Skeletal muscle tissue (tissue), 4 donors: ENCODE data around the gene LOX. TPM values are rescaled to one million over a fixed set of nuclear protein-coding genes. Genes with fewer than 3 reads are reported as not detected.

ENCODE experiments used
- H3K27ac ChIP-seq: one replicate; pipeline ENCODE4 v1.7.0; 2013; ENCODE audit warnings: mild to moderate bottlenecking, low read depth, low read length, inconsistent platforms
- H3K27me3 ChIP-seq, 3 donors: one replicate each; pipeline ENCODE4 v1.7.0; 2013; ENCODE audit warnings: low read length in 3 of 3; ENCODE audit not compliant: control insufficient read depth in 3 of 3, insufficient read depth in 3 of 3
- H3K36me3 ChIP-seq, 3 donors: one replicate each; pipeline ENCODE4 v1.7.0; 2013; ENCODE audit warnings: low read length in 3 of 3; ENCODE audit not compliant: control insufficient read depth in 3 of 3, insufficient read depth in 3 of 3
- H3K4me1 ChIP-seq, 3 donors: one replicate each; pipeline ENCODE4 v1.7.0; 2013; ENCODE audit warnings: low read length in 3 of 3, mild to moderate bottlenecking in 3 of 3; ENCODE audit not compliant: control insufficient read depth in 3 of 3, insufficient read depth in 3 of 3
- H3K4me3 ChIP-seq, 3 donors: one replicate each; pipeline ENCODE4 v1.7.0; 2013; ENCODE audit warnings: low read length in 3 of 3
- H3K9ac ChIP-seq, 3 donors: one replicate each; pipeline ENCODE4 v1.7.0; 2013; ENCODE audit warnings: low read length in 3 of 3, mild to moderate bottlenecking in 3 of 3, moderate library complexity in 2 of 3, low read depth in 1 of 3
- H3K9me3 ChIP-seq, 3 donors: one replicate each; pipeline ENCODE4 v1.7.0; 2013; ENCODE audit warnings: low read length in 3 of 3; ENCODE audit not compliant: control insufficient read depth in 3 of 3
- total RNA-seq: library from RNA; depleted of rRNA; stranded (reverse); fragments of >200 nt; gene quantifications from one replicate; pipeline ENCODE4 v1.2.3, GENCODE V29; 2014
- donor health status: Osteomylitis.

LOX gene, protein sequence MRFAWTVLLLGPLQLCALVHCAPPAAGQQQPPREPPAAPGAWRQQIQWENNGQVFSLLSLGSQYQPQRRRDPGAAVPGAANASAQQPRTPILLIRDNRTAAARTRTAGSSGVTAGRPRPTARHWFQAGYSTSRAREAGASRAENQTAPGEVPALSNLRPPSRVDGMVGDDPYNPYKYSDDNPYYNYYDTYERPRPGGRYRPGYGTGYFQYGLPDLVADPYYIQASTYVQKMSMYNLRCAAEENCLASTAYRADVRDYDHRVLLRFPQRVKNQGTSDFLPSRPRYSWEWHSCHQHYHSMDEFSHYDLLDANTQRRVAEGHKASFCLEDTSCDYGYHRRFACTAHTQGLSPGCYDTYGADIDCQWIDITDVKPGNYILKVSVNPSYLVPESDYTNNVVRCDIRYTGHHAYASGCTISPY
- total RNA-seq, result 50.1 TPM

DNA sequence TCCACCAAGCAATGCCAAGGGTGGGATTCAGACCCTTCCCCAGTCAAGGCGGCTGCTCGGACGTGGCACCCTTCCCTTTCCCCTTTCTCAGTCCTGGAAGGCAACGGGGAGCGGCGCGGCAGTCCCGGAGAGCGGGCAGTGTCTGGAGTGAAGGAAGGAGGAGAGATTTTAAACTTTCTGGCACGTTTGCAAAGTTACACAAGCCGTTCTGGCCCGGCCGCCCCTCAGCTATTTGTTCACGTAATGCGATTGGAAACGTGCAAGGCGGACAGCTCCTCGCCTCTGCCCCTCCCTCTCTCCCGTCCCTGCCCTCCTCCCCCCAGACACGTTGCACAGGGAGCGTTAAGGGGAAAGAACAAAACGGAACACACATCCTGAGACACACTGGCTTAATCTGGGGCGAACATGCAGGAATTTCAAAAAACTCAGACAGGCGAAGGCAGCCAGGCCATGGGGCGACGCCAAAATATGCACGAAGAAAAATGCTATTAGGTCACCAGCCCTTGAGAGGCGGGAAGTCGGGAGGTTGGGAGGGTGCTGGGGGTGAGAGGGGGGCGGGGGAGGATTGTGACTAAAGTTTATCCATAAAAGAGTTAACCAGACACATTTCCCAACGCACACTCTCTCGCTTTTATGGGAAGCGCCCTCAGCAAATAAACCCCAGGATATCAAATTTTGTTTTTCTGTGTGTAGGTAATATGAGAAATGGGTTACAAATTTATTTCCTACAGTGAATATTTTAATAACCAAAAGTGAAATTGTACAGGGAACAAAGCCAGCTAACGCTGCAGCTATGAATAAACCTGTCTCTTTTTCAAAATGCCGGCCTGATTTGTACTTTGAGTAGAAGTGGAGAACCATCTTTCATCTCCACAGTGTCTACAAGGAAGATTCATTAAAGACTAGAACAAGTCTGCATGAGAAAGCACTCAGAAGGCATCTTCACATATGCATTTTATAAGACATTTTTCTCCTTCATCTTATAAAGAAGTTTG, at the start of gene LOX:
LOX (minus strand) TSS at position 144 of the 995 bp plus-strand sequence. CDS start 274 bp downstream, outside the sequence.
- H3K9ac ChIP-seq, result peak within 1 kb of the TSS; percentile 63 to 71 (median 64)
- H3K36me3 ChIP-seq, result no peaks in the 10 kb centered on the region
- peak within 1 kb of the TSS; percentile 71 for H3K27ac ChIP-seq
- H3K9me3 ChIP-seq, result no peaks in the 10 kb centered on the region
- peak within 1 kb of the TSS; percentile 76 to 91 (median 84) for H3K4me3 ChIP-seq
- H3K27me3 ChIP-seq, result peaks cover 9 to 16% (median 16%) of the 10 kb centered on the region in 3 donors
- peaks cover 15 to 18% (median 15%) of the 10 kb centered on the region in 3 donors for H3K4me1 ChIP-seq

DNA sequence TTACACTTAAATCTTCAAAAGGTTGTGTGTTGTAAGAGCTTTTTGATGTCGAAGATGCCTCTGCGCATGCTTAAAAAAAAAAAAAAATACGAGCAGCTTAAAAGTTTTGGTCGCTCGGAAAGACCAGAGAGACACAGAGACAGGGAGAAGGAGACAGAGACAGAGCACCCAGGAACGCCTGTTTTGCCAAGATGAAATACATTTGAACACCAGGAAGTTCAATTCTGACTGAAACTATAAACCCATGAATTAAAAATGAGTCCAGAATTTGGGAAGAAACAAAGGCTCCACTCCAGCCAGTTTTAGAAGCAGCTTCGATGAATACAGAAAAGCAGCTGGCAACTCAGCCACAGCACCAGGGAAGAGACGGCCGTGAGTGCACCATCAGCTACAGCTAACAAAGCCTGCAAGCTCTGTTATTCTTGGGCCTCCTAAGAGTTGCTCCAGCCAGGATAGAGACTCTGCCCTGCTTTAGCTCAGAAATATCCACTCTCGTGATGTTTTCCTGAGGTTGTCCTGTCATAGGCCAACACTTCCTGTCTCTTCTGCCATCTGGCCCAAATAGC, 48.8 kb upstream of the LOX start:
- Histone ChIP-seq H3K36me3 (no peaks in the 10 kb centered on the region), H3K9ac (no peak overlapping the region), H3K4me3 (no peak overlapping the region), H3K9me3 (no peaks in the 10 kb centered on the region), H3K27ac (peak overlapping the region; percentile 32), H3K27me3 (no peaks in the 10 kb centered on the region), H3K4me1 (no peaks in the 10 kb centered on the region)

DNA sequence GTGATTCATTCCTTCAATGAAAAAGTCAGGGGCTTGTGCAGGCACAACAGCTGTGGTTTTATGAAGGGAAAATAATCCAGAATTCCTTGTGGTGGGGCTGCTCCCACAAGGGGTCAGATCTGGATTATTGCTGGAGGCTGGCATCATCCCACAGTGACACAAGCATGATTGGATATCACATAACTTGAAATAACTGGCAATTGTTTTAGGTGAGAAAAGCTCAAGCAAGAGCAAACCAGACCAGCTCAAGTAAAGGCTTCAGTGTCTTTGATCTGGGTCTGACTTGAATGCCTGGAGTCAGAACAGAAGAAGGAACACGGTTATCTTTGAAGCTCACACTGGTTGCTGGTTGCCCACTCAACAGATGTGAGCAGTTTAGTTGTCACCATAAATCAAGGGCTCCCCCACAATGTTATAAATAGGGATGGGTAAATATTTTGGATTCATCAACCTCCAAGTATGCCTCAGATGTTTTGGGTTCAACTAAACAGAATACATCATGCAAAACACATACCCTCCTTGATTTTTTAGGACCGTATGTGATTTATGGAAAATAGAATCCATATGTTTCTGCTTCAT, 48.2 kb upstream of the LOX start:
- no peaks in the 10 kb centered on the region for H3K4me1 ChIP-seq
- no peaks in the 10 kb centered on the region for H3K9me3 ChIP-seq
- H3K27ac ChIP-seq, result peak overlapping the region; percentile 32
- H3K27me3 ChIP-seq, result no peaks in the 10 kb centered on the region
- no peak overlapping the region for H3K9ac ChIP-seq
- no peak overlapping the region for H3K4me3 ChIP-seq
- H3K36me3 ChIP-seq, result no peaks in the 10 kb centered on the region

DNA sequence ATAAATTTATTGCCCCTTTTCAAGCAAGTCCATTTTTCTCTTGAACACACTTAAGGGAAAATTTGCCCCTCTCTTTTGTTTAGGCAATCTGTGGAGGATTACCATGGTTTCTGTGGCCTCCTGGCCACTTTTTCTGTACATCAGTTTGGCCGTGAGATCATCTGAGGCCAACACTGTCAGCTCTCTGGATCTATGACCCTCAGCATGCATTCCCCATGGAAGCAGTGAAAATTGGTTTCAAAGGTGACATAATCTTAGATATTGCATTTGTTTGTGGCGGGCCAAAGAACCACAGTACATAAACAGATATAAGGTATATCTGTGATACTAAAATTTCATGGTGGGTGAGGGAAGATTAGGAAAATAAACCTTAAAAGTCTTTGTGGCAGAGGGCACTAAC, 46.7 kb upstream of the LOX start:
- no peak overlapping the region for H3K4me3 ChIP-seq
- H3K4me1 ChIP-seq, result no peaks in the 10 kb centered on the region
- no peaks in the 10 kb centered on the region for H3K36me3 ChIP-seq
- H3K27ac ChIP-seq, result no peak overlapping the region
- H3K9ac ChIP-seq, result no peak overlapping the region
- H3K9me3 ChIP-seq, result no peaks in the 10 kb centered on the region
- no peaks in the 10 kb centered on the region for H3K27me3 ChIP-seq

DNA sequence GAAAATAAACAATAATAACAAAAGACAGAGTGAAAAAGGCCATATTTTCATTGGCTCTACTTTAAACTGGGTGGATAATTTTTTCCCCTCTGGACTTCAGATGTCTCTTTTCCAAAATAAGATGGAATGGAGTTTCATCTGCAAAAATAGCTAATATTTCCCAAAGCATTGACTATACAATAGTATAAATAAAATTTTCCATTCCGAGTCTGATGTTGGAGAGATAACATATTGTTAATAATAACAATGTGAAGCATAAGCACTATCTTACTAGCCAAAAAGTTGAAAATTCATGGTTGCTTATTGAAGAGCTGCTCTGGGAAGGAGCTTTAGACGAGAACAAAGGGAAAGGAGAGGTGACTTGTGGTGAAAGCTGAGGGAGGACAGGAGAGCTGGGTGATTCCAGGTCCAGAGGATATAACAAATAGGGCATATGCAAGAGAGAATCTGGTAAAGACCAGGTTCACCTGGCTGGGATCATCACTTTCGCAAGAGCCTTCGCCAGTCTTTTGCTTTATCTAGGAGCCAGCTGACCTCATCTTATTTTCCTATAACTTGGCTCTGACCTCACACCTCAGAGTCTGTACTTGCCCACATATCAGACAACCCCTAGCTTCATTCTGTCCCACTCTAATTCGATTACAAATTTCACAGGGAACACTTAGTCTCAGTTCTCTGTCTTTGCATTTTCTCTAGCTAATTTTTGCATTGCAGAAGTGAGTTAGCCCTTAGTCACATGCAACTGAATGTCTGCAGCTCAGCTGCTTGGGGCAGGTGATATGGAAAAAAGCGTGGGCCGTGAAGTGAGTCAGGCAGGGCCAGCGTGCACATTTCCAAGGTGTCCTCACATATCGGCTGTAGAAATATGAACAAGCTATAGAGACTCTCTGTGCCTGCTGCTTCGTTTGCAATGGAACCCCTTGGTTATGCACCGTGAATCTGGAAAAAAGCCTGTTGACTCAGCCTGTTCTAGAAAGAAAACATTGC, 43.7 kb upstream of the LOX start:
- no peaks in the 10 kb centered on the region for H3K9me3 ChIP-seq
- H3K9ac ChIP-seq, result no peak overlapping the region
- no peaks in the 10 kb centered on the region for H3K27me3 ChIP-seq
- no peaks in the 10 kb centered on the region for H3K36me3 ChIP-seq
- no peaks in the 10 kb centered on the region for H3K4me1 ChIP-seq
- H3K4me3 ChIP-seq, result no peak overlapping the region
- H3K27ac ChIP-seq, result no peak overlapping the region

DNA sequence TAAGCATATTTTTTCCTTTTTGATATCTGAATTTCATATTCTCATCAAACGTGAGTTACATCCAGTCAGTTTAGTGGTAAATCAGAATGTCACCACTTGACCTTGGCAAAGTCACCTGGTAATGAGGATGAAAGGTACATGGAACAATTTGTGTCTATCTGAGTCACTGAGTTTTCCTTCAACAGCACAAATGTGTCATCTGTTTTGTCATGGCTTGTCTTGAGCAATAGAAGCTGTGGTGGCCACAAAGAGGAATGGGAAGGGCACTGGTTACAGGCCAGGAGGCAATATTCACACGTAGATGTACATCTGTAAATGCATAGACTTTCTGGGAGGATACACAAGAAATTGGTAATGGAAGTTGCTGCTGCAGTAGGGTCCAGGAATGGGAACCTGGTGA, 42.9 kb upstream of the LOX start:
- Histone ChIP-seq H3K27ac (no peak overlapping the region), H3K9me3 (no peaks in the 10 kb centered on the region), H3K27me3 (no peaks in the 10 kb centered on the region), H3K9ac (no peak overlapping the region), H3K4me1 (no peaks in the 10 kb centered on the region), H3K36me3 (no peaks in the 10 kb centered on the region), H3K4me3 (no peak overlapping the region)

DNA sequence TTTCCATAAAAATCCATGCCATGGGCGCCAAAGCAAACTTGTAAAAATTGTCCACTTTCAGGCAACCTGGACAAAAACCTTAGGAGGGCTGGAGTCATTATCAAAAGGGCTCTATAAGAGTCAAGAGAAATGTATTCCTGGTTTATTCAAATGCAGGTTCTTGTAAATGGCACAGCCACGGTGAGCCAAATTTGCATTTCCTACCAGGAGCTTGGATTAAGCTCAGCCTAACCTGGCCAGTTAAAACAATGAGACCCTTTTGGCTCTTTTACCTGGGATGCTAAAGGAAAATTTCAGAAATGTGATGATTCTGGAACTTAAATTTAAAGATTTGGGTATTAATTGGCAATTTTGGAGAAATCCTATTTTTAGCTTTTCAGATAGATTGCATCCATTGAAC, 42.4 kb upstream of the LOX start:
- Histone ChIP-seq H3K9me3 (no peaks in the 10 kb centered on the region), H3K27me3 (no peaks in the 10 kb centered on the region), H3K4me3 (no peak overlapping the region), H3K27ac (no peak overlapping the region), H3K9ac (no peak overlapping the region), H3K36me3 (no peaks in the 10 kb centered on the region), H3K4me1 (no peaks in the 10 kb centered on the region)

DNA sequence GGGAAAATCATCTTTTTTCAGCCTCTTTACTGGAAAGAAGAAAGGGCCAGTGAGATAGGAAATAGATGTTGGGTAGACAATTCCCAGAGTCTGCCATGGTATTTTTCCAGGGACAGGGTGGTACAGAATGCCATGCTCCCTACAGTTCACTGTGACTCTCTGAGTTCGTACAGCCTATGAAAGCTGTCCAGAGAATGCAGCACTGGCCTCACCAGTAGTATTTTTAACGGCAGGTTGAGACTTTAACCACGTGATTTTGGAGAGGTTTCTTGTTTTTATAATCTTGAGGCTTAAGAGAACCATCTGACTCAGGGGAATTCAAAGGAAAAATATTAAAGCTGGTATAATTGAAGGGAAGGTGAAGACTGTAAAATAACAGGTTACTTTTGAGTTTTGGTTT, 41.1 kb upstream of the LOX start:
- H3K9ac ChIP-seq, result no peak overlapping the region
- no peaks in the 10 kb centered on the region for H3K36me3 ChIP-seq
- no peaks in the 10 kb centered on the region for H3K27me3 ChIP-seq
- no peak overlapping the region for H3K27ac ChIP-seq
- H3K9me3 ChIP-seq, result no peaks in the 10 kb centered on the region
- H3K4me3 ChIP-seq, result no peak overlapping the region
- no peaks in the 10 kb centered on the region for H3K4me1 ChIP-seq
